SK-N-SH (cell line): ENCODE data around the gene CELF2. TPM values are rescaled to one million over a fixed set of nuclear protein-coding genes. Genes with fewer than 3 reads are reported as not detected.
"Not testable (repeated sequence)": the region's sequence is repeated elsewhere in the genome, so short reads cannot be mapped to it uniquely, and the experiment has no call there.

Experiments used
- CTCF ChIA-PET: fragments of 300-600, 350-600 bp; formaldehyde crosslinking; extraction: SDS; loops from one replicate; lab custom pipeline; 2021; lab: Yijun Ruan, JAX
- POLR2A ChIA-PET: fragments of 350-600 bp; sonication (Branson Sonifier 250); formaldehyde crosslinking; extraction: SDS; loops from one replicate; lab custom pipeline; 2020; ENCODE audit warnings: antibody characterized with exemption, inconsistent platforms; lab: Yijun Ruan, JAX
- DNase-seq: peaks from one replicate; pipeline ENCODE4 v3.0.0; 2012
- H2AFZ ChIP-seq: fragments of 200-600 bp; sonication (generic); 2 replicates; pipeline ENCODE4 v1.8.1; 2016; ENCODE audit warnings: antibody characterized with exemption, mild to moderate bottlenecking, low read depth
- H3F3A ChIP-seq: fragments of 200-600 bp; sonication (generic); replicated peaks from 2 replicates; pipeline ENCODE3; 2016; ENCODE audit warnings: antibody characterized with exemption, mild to moderate bottlenecking; ENCODE audit not compliant: insufficient read depth
- H3K27ac ChIP-seq, 2 experiments: fragments of 200-500 bp in 1 of 2; fragments of 200-600 bp in 1 of 2; sonication (Bioruptor generic) in 1 of 2; sonication (generic), shearing (Covaris generic) in 1 of 2; 2 replicates each; pipeline versions ENCODE4 v1.5.1 to v1.6.1; 2014 to 2016; ENCODE audit warnings: low read depth in 2 of 2, inconsistent platforms in 1 of 2, low read length in 1 of 2, mild to moderate bottlenecking in 1 of 2, mixed read lengths in 1 of 2
- H3K27me3 ChIP-seq: fragments of 200-600 bp; sonication (generic), shearing (Covaris generic); 2 replicates; pipeline ENCODE4 v1.6.1; 2016; ENCODE audit warnings: mixed run types; ENCODE audit not compliant: insufficient read depth
- H3K36me3 ChIP-seq, 2 experiments: fragments of 200-500 bp in 1 of 2; fragments of 200-600 bp in 1 of 2; sonication (Bioruptor generic) in 1 of 2; sonication (generic) in 1 of 2; replicated peaks in 1 of 2; 2 replicates each; pipeline versions ENCODE3 to v1.5.1; 2014 to 2016; ENCODE audit warnings: low read length in 1 of 2, mild to moderate bottlenecking in 1 of 2; ENCODE audit not compliant: insufficient read depth in 2 of 2, control insufficient read depth in 1 of 2
- H3K4me1 ChIP-seq, 2 experiments: fragments of 200-500 bp in 1 of 2; fragments of 200-600 bp in 1 of 2; sonication (Bioruptor generic) in 1 of 2; sonication (generic), shearing (Covaris generic) in 1 of 2; 2 replicates each; pipeline versions ENCODE4 v1.5.1 to v1.6.1; 2014 to 2016; ENCODE audit warnings: low read depth in 1 of 2, low read length in 1 of 2, mixed run types in 1 of 2; ENCODE audit not compliant: insufficient read depth in 2 of 2, control insufficient read depth in 1 of 2
- H3K4me2 ChIP-seq: fragments of 200-600 bp; sonication (generic), shearing (Covaris generic); 2 replicates; pipeline ENCODE4 v1.6.1; 2017; ENCODE audit warnings: mixed run types
- H3K4me3 ChIP-seq, 2 experiments: fragments of 200-500 bp in 1 of 2; fragments of 200-600 bp in 1 of 2; sonication (Bioruptor generic) in 1 of 2; sonication (generic), shearing (Covaris generic) in 1 of 2; 2 replicates each; pipeline versions ENCODE4 v1.5.1 to v1.8.1; 2014 to 2016; ENCODE audit warnings: low read depth in 2 of 2, inconsistent platforms in 1 of 2, low read length in 1 of 2, mild to moderate bottlenecking in 1 of 2, mixed read lengths in 1 of 2, moderate library complexity in 1 of 2
- H3K79me2 ChIP-seq: fragments of 200-600 bp; sonication (generic); 2 replicates; pipeline ENCODE4 v1.8.1; 2017; ENCODE audit warnings: mild to moderate bottlenecking; ENCODE audit not compliant: insufficient read depth
- H3K9ac ChIP-seq: fragments of 200-600 bp; sonication (generic); 2 replicates; pipeline ENCODE4 v1.6.1; 2017; ENCODE audit warnings: mixed run types
- H3K9me2 ChIP-seq: fragments of 200-600 bp; sonication (generic); 2 replicates; pipeline ENCODE4 v1.6.1; 2017; ENCODE audit warnings: mixed run types
- H3K9me3 ChIP-seq: fragments of 200-600 bp; sonication (generic); 2 replicates; pipeline ENCODE4 v1.6.1; 2017; ENCODE audit warnings: mixed run types, mild to moderate bottlenecking, moderate library complexity
- H4K20me1 ChIP-seq: fragments of 200-600 bp; sonication (generic); 2 replicates; pipeline ENCODE4 v1.6.1; 2017; ENCODE audit warnings: mild to moderate bottlenecking, mixed run types; ENCODE audit not compliant: insufficient read depth
- EZH2phosphoT487 ChIP-seq: fragments of 200-600 bp; sonication (generic); IDR thresholded peaks from 2 replicates; pipeline ENCODE4 v1.6.1; 2017; ENCODE audit warnings: low read depth, mixed run types, mild to moderate bottlenecking, antibody characterized with exemption, moderate library complexity, borderline replicate concordance
- MEF2A ChIP-seq: IDR thresholded peaks from 2 replicates; pipeline ENCODE4 v1.4.0; 2012; ENCODE audit warnings: low read depth, borderline replicate concordance
- NFIC ChIP-seq: IDR thresholded peaks from 2 replicates; pipeline ENCODE4 v1.4.0; 2012; ENCODE audit warnings: borderline replicate concordance
- NRF1 ChIP-seq: IDR thresholded peaks from 2 replicates; pipeline ENCODE4 v1.6.1; 2012; ENCODE audit warnings: low read depth, mild to moderate bottlenecking, low read length
- SIN3A ChIP-seq: IDR thresholded peaks from 2 replicates; pipeline ENCODE4 v1.6.1; 2012; ENCODE audit warnings: low read depth, mild to moderate bottlenecking, low read length, moderate library complexity, borderline replicate concordance
- TAF1 ChIP-seq: IDR thresholded peaks from 2 replicates; pipeline ENCODE4 v1.6.1; 2012; ENCODE audit warnings: low read depth, mild to moderate bottlenecking, low read length, moderate library complexity, borderline replicate concordance
- WGBS: methylation state at CpG from one replicate; pipeline ENCODE4 v1.1.6; 2017; ENCODE audit warnings: low lambda C conversion rate; 5-methylcytosine and 5-hydroxymethylcytosine counted together
- polyA plus RNA-seq, 3 experiments: library from polyadenylated mRNA; depleted of rRNA; stranded (reverse); fragments of >200 nt; gene quantifications; 2 replicates each; pipeline ENCODE4 v1.2.3, GENCODE V29; 2012
- TF ChIP-seq, protein P1 (sequence below): IDR thresholded peaks from 2 replicates; pipeline ENCODE4 v1.6.1; 2012; ENCODE audit warnings: mild to moderate bottlenecking, low read depth, low read length, moderate library complexity
- TF ChIP-seq, protein P2 (sequence below): IDR thresholded peaks from 2 replicates; pipeline ENCODE4; 2012
- TF ChIP-seq, protein P3 (sequence below): IDR thresholded peaks from 2 replicates; pipeline ENCODE4 v1.4.0; 2012; ENCODE audit warnings: low read depth, borderline replicate concordance

Gene CELF2
- polyA plus RNA-seq, 1 of the 3 experiments (the other 2 are of a cell fraction): 0.03 TPM

DNA sequence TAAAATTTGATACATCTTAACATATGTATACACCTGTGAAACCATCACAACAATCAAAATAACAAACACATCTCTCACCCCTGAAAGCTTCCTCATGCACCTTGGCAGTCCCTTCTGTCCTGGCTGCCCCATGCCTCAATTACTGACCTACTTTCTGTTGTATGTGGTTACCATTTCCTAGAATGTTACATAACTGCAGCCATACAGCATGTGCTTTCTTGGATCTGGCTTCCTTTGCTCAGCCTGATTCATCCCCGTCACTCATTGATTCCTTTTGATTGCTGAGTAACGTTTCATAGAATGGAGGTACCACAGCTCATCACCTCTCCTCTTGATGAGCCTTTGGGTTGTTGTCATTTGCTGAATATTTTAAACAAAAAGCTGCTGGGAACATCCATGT is 165.3 kb downstream of the CELF2 start:
- no peaks in the 10 kb centered on the region for H3F3A ChIP-seq
- H3K9ac ChIP-seq: no peak overlapping the region
- H3K4me2 ChIP-seq: no peak overlapping the region
- no peaks in the 10 kb centered on the region for H3K79me2 ChIP-seq
- POLR2A ChIA-PET: no interaction called here
- CTCF ChIA-PET: no interaction called here
- no peaks in the 10 kb centered on the region for H3K9me2 ChIP-seq
- H3K27me3 ChIP-seq: no peaks in the 10 kb centered on the region
- H2AFZ ChIP-seq: no peak overlapping the region
- no peak for DNase-seq
- H3K27ac ChIP-seq: no peak overlapping the region
- peaks cover 12% of the 10 kb centered on the region for H3K9me3 ChIP-seq
- H3K4me3 ChIP-seq: no peak overlapping the region
- H3K36me3 ChIP-seq: no peaks in the 10 kb centered on the region
- no peak for TF ChIP-seq NFIC
- TF ChIP-seq SIN3A: no peak
- no peak for TF ChIP-seq TAF1
- TF ChIP-seq MEF2A: no peak
- no peak for TF ChIP-seq NRF1
- TF ChIP-seq, protein P1, sequence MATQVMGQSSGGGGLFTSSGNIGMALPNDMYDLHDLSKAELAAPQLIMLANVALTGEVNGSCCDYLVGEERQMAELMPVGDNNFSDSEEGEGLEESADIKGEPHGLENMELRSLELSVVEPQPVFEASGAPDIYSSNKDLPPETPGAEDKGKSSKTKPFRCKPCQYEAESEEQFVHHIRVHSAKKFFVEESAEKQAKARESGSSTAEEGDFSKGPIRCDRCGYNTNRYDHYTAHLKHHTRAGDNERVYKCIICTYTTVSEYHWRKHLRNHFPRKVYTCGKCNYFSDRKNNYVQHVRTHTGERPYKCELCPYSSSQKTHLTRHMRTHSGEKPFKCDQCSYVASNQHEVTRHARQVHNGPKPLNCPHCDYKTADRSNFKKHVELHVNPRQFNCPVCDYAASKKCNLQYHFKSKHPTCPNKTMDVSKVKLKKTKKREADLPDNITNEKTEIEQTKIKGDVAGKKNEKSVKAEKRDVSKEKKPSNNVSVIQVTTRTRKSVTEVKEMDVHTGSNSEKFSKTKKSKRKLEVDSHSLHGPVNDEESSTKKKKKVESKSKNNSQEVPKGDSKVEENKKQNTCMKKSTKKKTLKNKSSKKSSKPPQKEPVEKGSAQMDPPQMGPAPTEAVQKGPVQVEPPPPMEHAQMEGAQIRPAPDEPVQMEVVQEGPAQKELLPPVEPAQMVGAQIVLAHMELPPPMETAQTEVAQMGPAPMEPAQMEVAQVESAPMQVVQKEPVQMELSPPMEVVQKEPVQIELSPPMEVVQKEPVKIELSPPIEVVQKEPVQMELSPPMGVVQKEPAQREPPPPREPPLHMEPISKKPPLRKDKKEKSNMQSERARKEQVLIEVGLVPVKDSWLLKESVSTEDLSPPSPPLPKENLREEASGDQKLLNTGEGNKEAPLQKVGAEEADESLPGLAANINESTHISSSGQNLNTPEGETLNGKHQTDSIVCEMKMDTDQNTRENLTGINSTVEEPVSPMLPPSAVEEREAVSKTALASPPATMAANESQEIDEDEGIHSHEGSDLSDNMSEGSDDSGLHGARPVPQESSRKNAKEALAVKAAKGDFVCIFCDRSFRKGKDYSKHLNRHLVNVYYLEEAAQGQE: no peak
- H4K20me1 ChIP-seq: no peaks in the 10 kb centered on the region
- H3K4me1 ChIP-seq: peaks cover 0 to 2% of the 10 kb centered on the region in 2 experiments; a peak in 1 of 4 replicates
- 14% methylated on average over 2 of the region's 2 CpGs for WGBS

- no peaks in the 10 kb centered on the region for H3K36me3 ChIP-seq
- no peak overlapping the region for H3K4me3 ChIP-seq
- no peaks in the 10 kb centered on the region for H4K20me1 ChIP-seq
- DNase-seq: no peak
- no peak overlapping the region for H3K4me2 ChIP-seq
- H3K4me1 ChIP-seq: no peaks in the 10 kb centered on the region
- POLR2A ChIA-PET: no interaction called here
- H3K9me3 ChIP-seq: peaks cover 12% of the 10 kb centered on the region
- H3K27me3 ChIP-seq: no peaks in the 10 kb centered on the region
- CTCF ChIA-PET: no interaction called here
- H3K27ac ChIP-seq: no peak overlapping the region
- H3K9ac ChIP-seq: no peak overlapping the region
- H3F3A ChIP-seq: no peaks in the 10 kb centered on the region
- no peak overlapping the region for H2AFZ ChIP-seq
- WGBS: 14% methylated on average over 3 of the region's 3 CpGs
- H3K79me2 ChIP-seq: no peaks in the 10 kb centered on the region
- no peaks in the 10 kb centered on the region for H3K9me2 ChIP-seq
- TF ChIP-seq, protein P2, sequence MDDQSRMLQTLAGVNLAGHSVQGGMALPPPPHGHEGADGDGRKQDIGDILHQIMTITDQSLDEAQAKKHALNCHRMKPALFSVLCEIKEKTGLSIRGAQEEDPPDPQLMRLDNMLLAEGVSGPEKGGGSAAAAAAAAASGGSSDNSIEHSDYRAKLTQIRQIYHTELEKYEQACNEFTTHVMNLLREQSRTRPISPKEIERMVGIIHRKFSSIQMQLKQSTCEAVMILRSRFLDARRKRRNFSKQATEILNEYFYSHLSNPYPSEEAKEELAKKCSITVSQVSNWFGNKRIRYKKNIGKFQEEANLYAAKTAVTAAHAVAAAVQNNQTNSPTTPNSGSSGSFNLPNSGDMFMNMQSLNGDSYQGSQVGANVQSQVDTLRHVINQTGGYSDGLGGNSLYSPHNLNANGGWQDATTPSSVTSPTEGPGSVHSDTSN: no peak
- TF ChIP-seq, protein P3, sequence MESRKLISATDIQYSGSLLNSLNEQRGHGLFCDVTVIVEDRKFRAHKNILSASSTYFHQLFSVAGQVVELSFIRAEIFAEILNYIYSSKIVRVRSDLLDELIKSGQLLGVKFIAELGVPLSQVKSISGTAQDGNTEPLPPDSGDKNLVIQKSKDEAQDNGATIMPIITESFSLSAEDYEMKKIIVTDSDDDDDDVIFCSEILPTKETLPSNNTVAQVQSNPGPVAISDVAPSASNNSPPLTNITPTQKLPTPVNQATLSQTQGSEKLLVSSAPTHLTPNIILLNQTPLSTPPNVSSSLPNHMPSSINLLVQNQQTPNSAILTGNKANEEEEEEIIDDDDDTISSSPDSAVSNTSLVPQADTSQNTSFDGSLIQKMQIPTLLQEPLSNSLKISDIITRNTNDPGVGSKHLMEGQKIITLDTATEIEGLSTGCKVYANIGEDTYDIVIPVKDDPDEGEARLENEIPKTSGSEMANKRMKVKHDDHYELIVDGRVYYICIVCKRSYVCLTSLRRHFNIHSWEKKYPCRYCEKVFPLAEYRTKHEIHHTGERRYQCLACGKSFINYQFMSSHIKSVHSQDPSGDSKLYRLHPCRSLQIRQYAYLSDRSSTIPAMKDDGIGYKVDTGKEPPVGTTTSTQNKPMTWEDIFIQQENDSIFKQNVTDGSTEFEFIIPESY: no peak
- TF ChIP-seq EZH2phosphoT487 (no peak), NFIC (no peak)
Observed at GRCh38 chr10:11184093-11184492, 166.4 kb downstream of the CELF2 start.

DNA sequence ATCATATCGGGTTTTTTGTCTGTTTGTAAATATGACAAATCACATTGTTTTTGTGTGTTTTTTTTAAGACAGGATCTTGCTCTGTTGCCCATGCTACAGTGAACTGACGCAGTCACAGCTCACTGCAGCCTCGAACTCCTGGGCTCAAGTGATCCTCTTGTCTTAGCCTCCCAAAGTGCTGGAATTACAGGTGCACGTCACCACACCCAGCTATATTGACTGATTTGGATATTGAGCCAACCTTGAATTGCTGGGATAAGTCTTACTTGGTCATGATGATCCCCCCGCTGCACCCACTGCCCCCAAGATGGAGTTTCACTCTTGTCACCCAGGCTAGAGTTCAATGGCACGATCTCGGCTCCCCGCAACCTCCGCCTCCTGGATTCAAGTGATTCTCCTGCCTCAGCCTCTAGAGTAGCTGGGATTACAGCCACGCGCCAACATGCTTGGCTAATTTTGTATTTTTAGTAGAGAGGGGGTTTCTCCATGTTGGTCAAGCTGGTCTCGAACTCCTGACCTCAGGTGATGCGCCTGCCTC is 167.5 kb downstream of the CELF2 start:
- peaks cover 12% of the 10 kb centered on the region for H3K9me3 ChIP-seq
- POLR2A ChIA-PET, H3K36me3 ChIP-seq, H3K4me2 ChIP-seq, DNase-seq, H3K9me2 ChIP-seq, H3F3A ChIP-seq, H3K79me2 ChIP-seq, H3K27me3 ChIP-seq, H3K27ac ChIP-seq, H3K4me1 ChIP-seq, H3K4me3 ChIP-seq, H2AFZ ChIP-seq, CTCF ChIA-PET, H4K20me1 ChIP-seq, H3K9ac ChIP-seq: not testable (repeated sequence)
- WGBS: 48% methylated on average over 13 of the region's 13 CpGs
